Mesenchymal stem cell (in vitro differentiated cells and primary cell): Measurements from ENCODE around the gene GLP2R.
A peak's percentile ranks its signal among the peaks of the same experiment; 100 is the strongest.

ENCODE experiments used
- DNase-seq: peaks from one replicate; pipeline ENCODE4 v3.0.0-alpha.2; 2013
- H2AFZ ChIP-seq: one replicate; pipeline ENCODE4 v1.6.1; 2013; ENCODE audit warnings: low read depth, mild to moderate bottlenecking, control low read depth, inconsistent platforms, low read length, moderate library complexity
- H2AK5ac ChIP-seq: 2 replicates; pipeline ENCODE4 v1.6.1; 2013; ENCODE audit warnings: low read length, moderate library complexity, mild to moderate bottlenecking, inconsistent platforms; ENCODE audit not compliant: severe bottlenecking
- H2BK120ac ChIP-seq: one replicate; pipeline ENCODE4 v1.6.1; 2013; ENCODE audit warnings: low read depth, mild to moderate bottlenecking, inconsistent platforms, low read length, moderate library complexity
- H2BK12ac ChIP-seq, 2 experiments: one replicate each; pipeline ENCODE4 v1.6.1; 2013; ENCODE audit warnings: inconsistent platforms in 2 of 2, low read length in 2 of 2, mild to moderate bottlenecking in 2 of 2, moderate library complexity in 2 of 2, control low read depth in 1 of 2
- H2BK15ac ChIP-seq: one replicate; pipeline ENCODE4 v1.6.1; 2013; ENCODE audit warnings: mild to moderate bottlenecking, low read depth, inconsistent platforms; ENCODE audit not compliant: poor library complexity, severe bottlenecking
- H2BK5ac ChIP-seq: 2 replicates; pipeline ENCODE4 v1.6.1; 2013; ENCODE audit warnings: low read depth, mild to moderate bottlenecking, low read length, control low read depth, inconsistent platforms; ENCODE audit not compliant: poor library complexity, severe bottlenecking
- H3K14ac ChIP-seq, 2 experiments: one replicate each; pipeline ENCODE4 v1.6.1; 2013; ENCODE audit warnings: inconsistent platforms in 2 of 2, low read length in 2 of 2, control low read depth in 1 of 2, mild to moderate bottlenecking in 1 of 2, moderate library complexity in 1 of 2
- H3K18ac ChIP-seq, 2 experiments: one replicate each; pipeline ENCODE4 v1.6.1; 2013; ENCODE audit warnings: inconsistent platforms in 2 of 2, low read length in 2 of 2, control low read depth in 1 of 2, low read depth in 1 of 2, mild to moderate bottlenecking in 1 of 2
- H3K23ac ChIP-seq, 2 experiments: one replicate each; pipeline ENCODE4 v1.6.1; 2013; ENCODE audit warnings: inconsistent platforms in 2 of 2, low read length in 2 of 2, mild to moderate bottlenecking in 2 of 2, moderate library complexity in 2 of 2, control low read depth in 1 of 2
- H3K27ac ChIP-seq: 2 replicates; pipeline ENCODE4 v1.5.1; 2013; ENCODE audit warnings: mild to moderate bottlenecking, moderate library complexity, low read length, control low read depth, inconsistent platforms; ENCODE audit not compliant: poor library complexity, severe bottlenecking
- H3K27me3 ChIP-seq, 2 experiments: 2 replicates each; pipeline versions ENCODE4 v1.6.1 to v1.7.0; 2013; ENCODE audit warnings: low read length in 2 of 2, mild to moderate bottlenecking in 2 of 2, moderate library complexity in 2 of 2, control low read depth in 1 of 2, inconsistent platforms in 1 of 2; ENCODE audit not compliant: control insufficient read depth in 1 of 2, insufficient read depth in 1 of 2
- H3K36me3 ChIP-seq, 2 experiments: 2 replicates each; pipeline versions ENCODE4 v1.6.1 to v1.7.0; 2013; ENCODE audit warnings: low read length in 2 of 2, control low read depth in 1 of 2, inconsistent platforms in 1 of 2, low read depth in 1 of 2, mild to moderate bottlenecking in 1 of 2; ENCODE audit not compliant: insufficient read depth in 2 of 2, control insufficient read depth in 1 of 2
- H3K4ac ChIP-seq, 2 experiments: one replicate each; pipeline ENCODE4 v1.6.1; 2013; ENCODE audit warnings: inconsistent platforms in 2 of 2, low read length in 2 of 2, mild to moderate bottlenecking in 2 of 2, moderate library complexity in 2 of 2, control low read depth in 1 of 2, low read depth in 1 of 2
- H3K4me1 ChIP-seq: 2 replicates; pipeline ENCODE4 v1.6.1; 2013; ENCODE audit warnings: low read depth, low read length, control low read depth; ENCODE audit not compliant: control insufficient read depth, insufficient read depth
- H3K4me2 ChIP-seq: 2 replicates; pipeline ENCODE4 v1.6.1; 2013; ENCODE audit warnings: low read length, mild to moderate bottlenecking, inconsistent platforms; ENCODE audit not compliant: poor library complexity, severe bottlenecking
- H3K4me3 ChIP-seq, 2 experiments: 2 replicates each; pipeline versions ENCODE4 v1.5.1 to v1.7.0; 2013; ENCODE audit warnings: low read length in 2 of 2, mild to moderate bottlenecking in 2 of 2, control low read depth in 1 of 2, low read depth in 1 of 2; ENCODE audit not compliant: insufficient read depth in 1 of 2
- H3K79me1 ChIP-seq: replicated peaks from 2 replicates; pipeline ENCODE4 v1.6.1; 2013; ENCODE audit warnings: mild to moderate bottlenecking, control low read depth, low read length, inconsistent platforms; ENCODE audit not compliant: poor library complexity, severe bottlenecking
- H3K9ac ChIP-seq: 2 replicates; pipeline ENCODE4 v1.7.0; 2013; ENCODE audit warnings: mild to moderate bottlenecking, low read length, moderate library complexity
- H3K9me3 ChIP-seq: 2 replicates; pipeline ENCODE4 v1.7.0; 2013; ENCODE audit warnings: mild to moderate bottlenecking, low read length; ENCODE audit not compliant: control insufficient read depth
- H4K8ac ChIP-seq: one replicate; pipeline ENCODE4 v1.6.1; 2013; ENCODE audit warnings: inconsistent platforms, mild to moderate bottlenecking, low read length, moderate library complexity
- H4K91ac ChIP-seq: one replicate; pipeline ENCODE4 v1.6.1; 2013; ENCODE audit warnings: mild to moderate bottlenecking, low read length, inconsistent platforms
- WGBS: methylation state at CpG from one replicate; pipeline ENCODE4 v1.1.7; 2013; ENCODE audit warnings: mixed read lengths; 5-methylcytosine and 5-hydroxymethylcytosine counted together

GLP2R gene

DNA sequence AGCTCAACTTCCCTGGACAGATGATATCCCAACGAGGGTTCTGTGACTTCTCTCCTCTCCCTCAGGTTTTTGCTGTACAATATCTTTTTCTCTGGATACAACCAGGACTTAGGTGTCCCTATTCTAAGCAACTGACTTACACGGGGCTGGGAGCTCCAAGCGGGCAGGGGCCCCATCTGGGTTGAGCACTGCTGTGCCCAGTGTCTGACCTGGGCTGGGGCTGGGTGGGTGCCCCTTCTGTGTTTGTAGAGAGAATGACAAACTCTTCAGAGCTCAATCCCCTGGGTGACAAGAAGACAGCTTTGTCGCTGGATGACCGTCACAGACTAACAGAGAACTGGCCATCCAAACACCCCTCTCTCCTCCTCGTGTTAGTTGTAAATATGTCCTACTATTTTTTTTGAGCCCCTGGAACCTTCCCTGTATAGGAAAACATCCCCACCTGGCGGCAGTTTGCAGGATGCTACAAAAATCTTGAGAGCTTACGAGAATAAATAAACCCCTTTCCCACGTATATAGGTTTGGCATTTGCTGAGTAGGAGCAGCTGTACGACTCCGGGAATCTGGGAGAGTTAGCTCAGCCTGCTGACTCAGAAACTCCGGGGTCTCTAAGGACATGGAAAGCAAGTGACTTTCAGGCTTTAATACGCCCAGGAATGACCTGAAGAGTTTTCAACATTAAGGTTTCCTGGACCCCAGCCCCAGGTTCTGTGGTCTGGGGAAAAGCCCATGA is 103.0 kb downstream of the GLP2R start:
- Histone ChIP-seq H3K27ac (no peak overlapping the region), H3K4me1 (peaks cover 8% of the 10 kb centered on the region), H2AK5ac (no peak overlapping the region), H3K18ac (peak overlapping the region; percentile 16 to 37), H2BK120ac (no peak overlapping the region), H3K4me2 (no peak overlapping the region), H3K9me3 (no peaks in the 10 kb centered on the region), H3K9ac (peak overlapping the region; percentile 63), H4K91ac (no peak overlapping the region), H3K36me3 (peaks cover 7 to 51% of the 10 kb centered on the region in 2 experiments), H3K23ac (no peak overlapping the region), H2BK12ac (no peak overlapping the region), H3K4ac (peak overlapping the region in 1 of 2 experiments; percentile 24), H4K8ac (no peak overlapping the region), H3K4me3 (no peak overlapping the region), H3K79me1 (no peaks in the 10 kb centered on the region), H2BK5ac (no peak overlapping the region), H3K27me3 (no peaks in the 10 kb centered on the region), H2BK15ac (peak overlapping the region; percentile 99), H2AFZ (no peak overlapping the region), H3K14ac (no peak overlapping the region)
- 22% methylated on average over 13 of the region's 13 CpGs for WGBS
- peak; percentile 95 for DNase-seq

DNA sequence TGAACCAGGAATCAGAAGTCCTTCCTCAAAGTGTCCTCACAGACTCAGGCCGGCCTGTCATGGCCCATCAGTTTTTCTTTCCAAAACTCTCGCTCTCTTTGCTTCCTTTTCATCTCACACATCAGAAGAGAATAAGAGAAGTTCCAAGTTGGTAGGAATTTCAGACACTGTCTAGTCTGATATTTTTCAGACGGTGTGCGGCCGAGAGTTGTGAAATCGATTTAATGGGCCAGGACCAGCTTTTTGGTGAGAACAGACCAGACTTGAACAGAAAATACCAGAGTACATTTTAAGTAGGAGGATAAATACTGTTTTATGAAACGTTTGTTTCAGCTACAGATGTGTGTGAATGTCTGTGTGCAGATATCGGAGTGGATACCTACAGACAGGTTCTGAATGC is 104.1 kb downstream of the GLP2R start:
- H4K8ac ChIP-seq: no peak overlapping the region
- H3K9me3 ChIP-seq: no peaks in the 10 kb centered on the region
- no peak overlapping the region for H3K27ac ChIP-seq
- H3K4ac ChIP-seq: no peak overlapping the region
- H3K4me3 ChIP-seq: no peak overlapping the region
- WGBS: 94% methylated on average over 6 of the region's 8 CpGs
- no peak overlapping the region for H2AFZ ChIP-seq
- peaks cover 13 to 58% of the 10 kb centered on the region in 2 experiments for H3K36me3 ChIP-seq
- H3K9ac ChIP-seq: no peak overlapping the region
- H3K18ac ChIP-seq: no peak overlapping the region
- no peak overlapping the region for H2BK15ac ChIP-seq
- no peak overlapping the region for H2BK12ac ChIP-seq
- no peak overlapping the region for H3K14ac ChIP-seq
- H4K91ac ChIP-seq: no peak overlapping the region
- H2BK5ac ChIP-seq: no peak overlapping the region
- no peak overlapping the region for H3K23ac ChIP-seq
- H3K4me2 ChIP-seq: no peak overlapping the region
- no peak overlapping the region for H2AK5ac ChIP-seq
- no peak overlapping the region for H2BK120ac ChIP-seq
- H3K79me1 ChIP-seq: no peaks in the 10 kb centered on the region
- H3K27me3 ChIP-seq: no peaks in the 10 kb centered on the region
- H3K4me1 ChIP-seq: peaks cover 11% of the 10 kb centered on the region
- no peak for DNase-seq

DNA sequence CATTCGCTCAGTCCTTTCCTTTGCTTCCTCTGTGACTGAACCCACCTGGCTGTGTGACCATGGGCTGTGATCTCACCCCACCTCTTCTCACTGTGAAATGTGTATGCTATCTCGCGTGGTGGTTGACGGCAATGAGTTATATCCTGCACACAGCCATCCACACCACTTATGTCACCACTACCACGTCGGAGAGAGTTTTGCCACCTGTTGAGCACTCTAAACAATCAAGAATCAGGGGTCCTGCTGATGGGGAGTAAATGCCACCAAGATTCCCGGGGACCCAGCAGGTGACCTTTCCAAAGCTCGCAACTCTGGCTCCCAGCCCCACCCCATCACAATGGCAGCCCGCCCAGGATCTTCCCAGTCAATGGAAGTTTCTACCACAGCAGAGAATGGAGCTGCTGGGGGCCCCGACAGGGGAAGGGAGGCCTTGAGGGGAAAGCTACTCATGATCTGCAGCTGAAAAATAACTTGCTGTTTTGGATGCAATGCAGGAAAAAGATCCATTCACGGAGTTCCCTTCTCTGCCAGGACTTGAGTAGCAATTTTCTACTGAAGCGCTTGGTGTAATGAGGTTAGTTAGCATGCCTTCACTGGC is 105.5 kb downstream of the GLP2R start:
- WGBS: 81% methylated on average over 11 of the region's 12 CpGs
- H4K91ac ChIP-seq: no peak overlapping the region
- H3K4ac ChIP-seq: no peak overlapping the region

DNA sequence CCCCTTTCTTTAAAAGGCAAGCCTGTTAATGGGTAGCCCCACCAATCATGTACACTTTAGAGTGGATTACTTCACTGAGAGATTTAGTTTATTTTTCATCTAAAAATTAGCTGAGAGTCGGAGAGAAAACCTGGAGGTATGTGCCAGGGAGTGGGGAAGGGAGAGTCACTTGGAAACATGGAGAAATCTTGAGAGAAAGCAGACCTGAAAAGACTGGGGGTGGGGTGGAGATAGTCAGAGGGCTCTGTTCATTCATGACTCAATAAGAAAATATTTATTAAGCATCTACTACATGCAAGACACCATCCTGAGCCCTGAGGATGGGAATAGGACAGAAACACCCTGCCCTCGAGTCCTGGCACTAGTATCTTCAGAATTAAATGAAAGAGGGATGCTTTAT is 106.8 kb downstream of the GLP2R start:
- no peak overlapping the region for H3K18ac ChIP-seq
- H3K27me3 ChIP-seq: no peaks in the 10 kb centered on the region
- peaks cover 20 to 60% of the 10 kb centered on the region in 2 experiments for H3K36me3 ChIP-seq
- no peaks in the 10 kb centered on the region for H3K79me1 ChIP-seq
- H3K9me3 ChIP-seq: no peaks in the 10 kb centered on the region
- no peak overlapping the region for H3K4me3 ChIP-seq
- H3K4ac ChIP-seq: no peak overlapping the region
- no peak overlapping the region for H2BK5ac ChIP-seq
- H2BK15ac ChIP-seq: no peak overlapping the region
- no peak overlapping the region for H4K91ac ChIP-seq
- 22% methylated on average over 2 of the region's 2 CpGs for WGBS
- H3K23ac ChIP-seq: no peak overlapping the region
- H3K14ac ChIP-seq: no peak overlapping the region
- H2BK12ac ChIP-seq: no peak overlapping the region
- peak; percentile 70 for DNase-seq
- no peak overlapping the region for H3K9ac ChIP-seq
- no peak overlapping the region for H3K4me2 ChIP-seq
- no peak overlapping the region for H4K8ac ChIP-seq
- no peak overlapping the region for H2AK5ac ChIP-seq
- H2AFZ ChIP-seq: no peak overlapping the region
- H3K27ac ChIP-seq: no peak overlapping the region
- no peak overlapping the region for H2BK120ac ChIP-seq
- peaks cover 11% of the 10 kb centered on the region for H3K4me1 ChIP-seq

More for the DNA sequence above, 105.5 kb downstream of the GLP2R start:
- Histone ChIP-seq H3K4me1 (peaks cover 11% of the 10 kb centered on the region), H3K4me3 (no peak overlapping the region), H2AK5ac (no peak overlapping the region), H3K36me3 (peaks cover 13 to 54% of the 10 kb centered on the region in 2 experiments), H2BK15ac (no peak overlapping the region), H3K9ac (no peak overlapping the region), H2BK120ac (no peak overlapping the region), H3K18ac (no peak overlapping the region), H2BK5ac (no peak overlapping the region), H3K4me2 (no peak overlapping the region), H3K14ac (no peak overlapping the region), H3K9me3 (no peaks in the 10 kb centered on the region), H2AFZ (no peak overlapping the region), H2BK12ac (no peak overlapping the region), H3K27ac (no peak overlapping the region), H3K23ac (no peak overlapping the region), H3K27me3 (no peaks in the 10 kb centered on the region), H4K8ac (no peak overlapping the region), H3K79me1 (no peaks in the 10 kb centered on the region)
- DNase-seq: no peak
